ENCODE data around the gene FXYD5. TPM values are rescaled to one million over a fixed set of nuclear protein-coding genes. Genes with fewer than 3 reads are reported as not detected.

FXYD5 gene
- total RNA-seq, 1 experiment from 2014 or later: 12.7 TPM

GRCh38 chr19:35170359-35171061 lies 16.0 kb downstream of the FXYD5 start:
- H3K27ac ChIP-seq (ENCODE audit: low read depth, low read length, poor library complexity, severe bottlenecking): no peak overlapping the region
- POLR2A ChIA-PET (ENCODE audit: low non-redundant PET): interaction anchor here (0.5 kb wide), 1 partner anchor 10 kb away, joined by 3 read pairs; no protein-coding TSS in a partner anchor
- intact Hi-C loops (cut with micrococcal nuclease; ENCODE audit: unreplicated experiment): no loop called here

DNA sequence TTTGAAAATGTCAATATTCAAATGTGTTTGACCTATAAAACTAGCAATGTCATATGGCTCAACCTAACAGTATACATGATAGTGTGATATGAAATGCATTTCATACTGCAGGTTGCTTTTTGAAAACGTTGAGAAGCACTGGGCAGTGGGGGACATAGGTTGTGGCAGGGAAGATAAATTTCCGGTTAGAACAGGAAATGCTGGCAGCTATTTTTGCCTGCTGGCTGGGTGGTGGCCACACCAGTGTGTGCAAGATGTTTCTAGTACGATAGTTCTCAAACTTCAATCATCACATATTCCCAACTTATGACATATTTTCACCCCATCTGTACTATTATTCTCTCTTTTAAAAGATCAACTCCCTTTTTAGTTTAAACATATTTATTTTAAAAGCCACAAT lies 17.2 kb downstream of the FXYD5 start:
- BruUV-seq (replicated peaks): no TSS peak
- H3K4me3 ChIP-seq (ENCODE audit: low read depth, low read length, poor library complexity, severe bottlenecking): no peak overlapping the region
- no peaks in the 10 kb centered on the region for H3K27me3 ChIP-seq (replicated peaks; ENCODE audit: insufficient read depth, low read depth, low read length, poor library complexity)
- CTCF ChIA-PET: no interaction called here
- no peak for DNase-seq (ENCODE audit: low spot score)
- H3K27ac ChIP-seq (ENCODE audit: low read depth, low read length, poor library complexity, severe bottlenecking): no peak overlapping the region
- no peaks in the 10 kb centered on the region for H3K4me1 ChIP-seq (ENCODE audit: insufficient read depth, low read length, poor library complexity, severe bottlenecking)
- H3K36me3 ChIP-seq (ENCODE audit: insufficient read depth, low read length, poor library complexity, severe bottlenecking): no peaks in the 10 kb centered on the region
- intact Hi-C loops (cut with micrococcal nuclease; ENCODE audit: unreplicated experiment): no loop called here
- TF ChIP-seq CTCF (conservative IDR thresholded peaks at IDR 0.05; ENCODE audit: low read depth, low read length): no peak
- no peak for TF ChIP-seq EZH2 (IDR thresholded peaks at IDR 0.05; ENCODE audit: borderline replicate concordance, low read depth, low read length, poor library complexity, severe bottlenecking)
- POLR2A ChIA-PET (ENCODE audit: low non-redundant PET): no interaction called here
- H3K9me3 ChIP-seq (ENCODE audit: low read depth, low read length, poor library complexity, severe bottlenecking): no peaks in the 10 kb centered on the region

More at GRCh38 chr19:35170359-35171061, 16.0 kb downstream of the FXYD5 start:
- no TSS peak for BruUV-seq (replicated peaks)
- CTCF ChIA-PET: no interaction called here
- Histone ChIP-seq H3K27me3 (replicated peaks; ENCODE audit: insufficient read depth, low read depth, low read length, poor library complexity) (no peaks in the 10 kb centered on the region), H3K36me3 (ENCODE audit: insufficient read depth, low read length, poor library complexity, severe bottlenecking) (no peaks in the 10 kb centered on the region), H3K4me3 (ENCODE audit: low read depth, low read length, poor library complexity, severe bottlenecking) (no peak overlapping the region), H3K4me1 (ENCODE audit: insufficient read depth, low read length, poor library complexity, severe bottlenecking) (no peaks in the 10 kb centered on the region), H3K9me3 (ENCODE audit: low read depth, low read length, poor library complexity, severe bottlenecking) (peaks cover 4% of the 10 kb centered on the region)
- TF ChIP-seq CTCF (conservative IDR thresholded peaks at IDR 0.05; ENCODE audit: low read depth, low read length): no peak
- TF ChIP-seq EZH2 (IDR thresholded peaks at IDR 0.05; ENCODE audit: borderline replicate concordance, low read depth, low read length, poor library complexity, severe bottlenecking): no peak
- DNase-seq (ENCODE audit: low spot score): no peak

- Histone ChIP-seq H3K4me3 (ENCODE audit: low read depth, low read length, poor library complexity, severe bottlenecking) (no peak overlapping the region), H3K4me1 (ENCODE audit: insufficient read depth, low read length, poor library complexity, severe bottlenecking) (no peaks in the 10 kb centered on the region), H3K36me3 (ENCODE audit: insufficient read depth, low read length, poor library complexity, severe bottlenecking) (no peaks in the 10 kb centered on the region), H3K9me3 (ENCODE audit: low read depth, low read length, poor library complexity, severe bottlenecking) (no peaks in the 10 kb centered on the region), H3K27me3 (replicated peaks; ENCODE audit: insufficient read depth, low read depth, low read length, poor library complexity) (no peaks in the 10 kb centered on the region), H3K27ac (ENCODE audit: low read depth, low read length, poor library complexity, severe bottlenecking) (no peak overlapping the region)
- BruUV-seq (replicated peaks): no TSS peak
- ChIA-PET CTCF (no interaction called here), POLR2A (ENCODE audit: low non-redundant PET) (no interaction called here)
- DNase-seq (ENCODE audit: low spot score): no peak
- intact Hi-C loops (cut with micrococcal nuclease; ENCODE audit: unreplicated experiment): no loop called here
- TF ChIP-seq CTCF (conservative IDR thresholded peaks at IDR 0.05; ENCODE audit: low read depth, low read length) (no peak), EZH2 (IDR thresholded peaks at IDR 0.05; ENCODE audit: borderline replicate concordance, low read depth, low read length, poor library complexity, severe bottlenecking) (no peak)
Observed at GRCh38 chr19:35174226-35174625, 19.7 kb downstream of the FXYD5 start.

All from A673 (cell line).